GM18909 (cell line): ENCODE measurements around the gene TRERF1.
"Not testable (repeated sequence)": the region's sequence is repeated elsewhere in the genome, so short reads cannot be mapped to it uniquely, and the experiment has no call there.

Experiments
- ATAC-seq: cut with Tn5 transposase; IDR thresholded peaks from one replicate; pipeline ENCODE4 v1.9.1; 2021; ENCODE audit warnings: mild to moderate bottlenecking; ENCODE audit not compliant: unreplicated experiment, poor library complexity

The TRERF1 gene

DNA sequence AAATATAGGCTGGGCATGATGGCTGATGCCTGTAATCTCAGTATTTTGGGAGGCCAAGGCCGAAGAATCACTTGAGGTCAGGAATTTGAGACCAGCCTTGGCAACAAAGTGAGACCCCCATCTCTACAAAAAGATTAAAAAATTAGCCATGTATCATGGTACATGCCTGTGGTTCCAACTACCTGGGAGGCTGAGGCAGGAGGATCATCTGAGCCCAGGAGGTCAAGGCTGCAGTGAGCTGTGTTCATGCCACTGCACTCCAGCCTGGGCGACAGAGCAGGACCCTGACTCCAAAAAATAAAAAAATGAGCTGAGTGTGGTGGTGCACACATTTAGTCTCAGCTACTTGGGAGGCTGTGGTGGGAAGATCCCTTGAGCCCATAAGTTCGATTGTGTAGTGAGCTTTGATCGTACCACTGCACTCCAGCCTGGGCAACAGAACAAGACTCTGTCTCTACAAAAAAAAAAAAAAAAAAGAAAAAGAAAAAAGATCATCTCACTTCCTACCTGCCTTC lies 246.9 kb downstream of the TRERF1 start:
- ATAC-seq: no peak

DNA sequence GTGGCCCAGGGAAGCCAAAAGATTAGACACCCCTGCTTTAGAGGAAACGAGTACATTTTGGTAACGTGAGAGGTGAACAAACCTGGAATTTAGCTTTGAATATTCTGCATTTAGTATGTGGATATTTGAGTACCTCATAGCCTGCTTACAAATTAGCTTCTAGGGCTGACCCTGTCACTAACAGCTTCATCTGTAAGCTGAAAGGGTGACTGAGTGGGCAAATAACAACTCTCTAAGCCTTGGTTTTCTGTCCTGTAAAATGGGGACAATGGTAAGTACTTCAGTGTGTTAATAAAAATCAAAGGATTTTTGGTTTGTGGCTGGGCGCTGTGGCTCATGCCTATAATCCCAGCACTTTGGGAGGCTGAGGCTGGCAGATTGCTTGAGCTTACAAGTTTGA lies 248.5 kb downstream of the TRERF1 start:
- ATAC-seq: no peak

DNA sequence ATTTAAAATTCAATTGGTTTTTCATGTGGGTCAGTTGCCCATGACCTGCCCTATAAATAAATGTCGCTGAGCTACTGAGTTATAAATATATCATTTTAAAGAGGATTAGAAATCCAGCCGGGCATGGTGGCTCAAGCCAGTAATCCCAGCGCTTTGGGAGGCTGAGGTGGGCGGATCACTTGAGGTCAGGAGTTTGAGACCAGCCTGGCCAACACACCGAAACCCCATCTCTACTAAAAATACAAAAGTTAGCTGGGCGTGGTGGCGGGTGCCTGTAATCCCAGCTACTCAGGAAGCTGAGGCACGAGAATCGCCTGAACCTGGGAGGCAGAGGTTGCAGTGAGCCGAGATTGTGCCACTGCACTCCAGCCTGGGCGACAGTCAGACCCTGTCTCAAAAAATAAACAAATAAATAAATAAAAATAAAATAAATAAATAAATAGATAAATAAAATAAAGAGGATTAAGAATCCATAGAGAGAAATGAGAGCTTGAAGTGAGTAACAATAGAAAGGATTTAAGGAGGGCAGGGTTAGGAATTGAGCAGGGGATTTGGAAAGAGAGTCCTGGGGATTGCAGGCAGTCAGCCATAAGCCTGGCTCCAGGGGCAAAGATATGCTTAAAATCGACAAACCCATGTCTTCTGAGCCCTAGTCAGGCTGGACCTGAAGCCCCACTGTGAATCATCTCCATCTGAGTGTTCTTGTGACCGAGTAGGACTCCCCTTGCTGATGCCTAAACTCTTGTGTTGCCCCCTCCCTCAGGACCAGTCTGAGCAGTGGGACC lies 249.4 kb downstream of the TRERF1 start:
- not testable (repeated sequence) for ATAC-seq

DNA sequence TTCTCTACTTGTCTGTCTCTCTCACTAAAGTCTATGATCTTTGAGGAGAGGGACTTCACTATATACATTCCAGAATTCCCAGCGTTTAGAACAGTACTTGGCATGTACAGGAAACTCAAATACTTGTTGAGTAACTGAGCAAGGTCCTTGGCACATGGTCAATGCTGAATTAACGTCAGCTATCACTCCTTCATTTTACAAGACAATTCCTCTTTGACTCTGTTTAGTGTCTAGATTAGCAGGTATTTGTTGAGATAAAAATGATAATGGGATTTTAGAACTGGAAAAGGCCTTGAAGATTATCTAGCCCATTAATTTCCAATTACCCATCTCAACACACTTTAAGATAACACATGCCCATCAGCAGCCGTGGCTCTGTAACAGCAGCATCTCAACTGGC lies 250.3 kb downstream of the TRERF1 start:
- ATAC-seq: no peak

DNA sequence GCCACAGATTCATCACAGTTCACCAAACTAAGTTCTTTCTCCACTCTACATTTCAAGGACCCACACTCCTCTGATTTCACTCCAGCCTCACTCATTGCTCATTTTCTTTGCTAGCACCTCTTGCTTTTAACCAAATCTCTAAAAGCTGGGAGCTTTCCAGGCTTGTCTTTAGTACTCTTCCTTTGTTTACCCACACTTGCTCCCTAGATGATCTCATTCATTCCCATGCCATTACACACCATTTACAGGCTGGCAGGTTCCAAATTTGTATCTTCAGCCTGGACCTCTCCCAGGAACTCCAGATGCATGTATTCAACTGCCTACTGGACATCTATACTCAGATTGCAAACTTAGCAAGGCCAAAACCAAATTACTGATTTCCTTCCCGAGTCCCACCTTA lies 251.7 kb downstream of the TRERF1 start:
- no peak for ATAC-seq

DNA sequence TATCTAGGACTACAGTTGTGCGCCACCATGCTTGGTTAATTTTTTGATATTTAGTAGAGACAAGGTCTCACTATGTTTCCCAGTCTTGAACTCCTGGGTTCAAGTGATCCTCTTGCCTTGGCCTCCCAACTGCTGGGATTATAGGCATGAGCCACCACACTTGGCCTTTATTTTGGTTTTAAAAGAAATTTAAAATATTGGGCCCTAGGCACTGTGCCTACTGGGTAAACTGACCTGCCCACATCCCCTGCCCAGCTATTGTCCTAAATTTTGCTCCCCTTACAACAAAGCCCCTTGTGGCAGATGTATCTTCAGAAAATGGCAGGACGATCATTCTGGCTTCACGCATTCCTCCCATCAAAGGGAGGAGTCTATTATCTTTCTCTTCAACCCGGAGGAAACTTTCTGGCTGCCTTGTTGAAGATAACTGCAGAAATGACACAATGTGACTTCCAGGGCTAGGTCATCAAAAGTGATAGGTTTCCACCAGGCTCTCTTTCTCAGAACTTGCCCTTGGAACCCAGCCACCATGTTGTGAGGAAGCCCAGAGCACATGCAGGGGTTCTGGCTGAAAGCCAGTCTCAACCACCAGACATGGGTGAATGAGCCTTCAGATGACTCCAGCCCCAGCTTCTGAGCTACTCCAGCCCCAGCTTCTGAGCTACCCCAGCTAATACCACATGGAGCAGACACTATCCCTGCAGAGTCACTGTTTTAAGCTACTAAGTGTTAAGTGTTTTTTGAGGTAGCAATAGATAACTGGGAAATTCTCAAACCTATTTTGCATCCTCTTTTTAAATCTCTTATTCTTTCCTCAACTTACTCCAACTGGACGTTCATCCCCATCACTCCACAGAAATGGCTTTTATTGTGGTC lies 252.4 kb downstream of the TRERF1 start:
- no peak for ATAC-seq

DNA sequence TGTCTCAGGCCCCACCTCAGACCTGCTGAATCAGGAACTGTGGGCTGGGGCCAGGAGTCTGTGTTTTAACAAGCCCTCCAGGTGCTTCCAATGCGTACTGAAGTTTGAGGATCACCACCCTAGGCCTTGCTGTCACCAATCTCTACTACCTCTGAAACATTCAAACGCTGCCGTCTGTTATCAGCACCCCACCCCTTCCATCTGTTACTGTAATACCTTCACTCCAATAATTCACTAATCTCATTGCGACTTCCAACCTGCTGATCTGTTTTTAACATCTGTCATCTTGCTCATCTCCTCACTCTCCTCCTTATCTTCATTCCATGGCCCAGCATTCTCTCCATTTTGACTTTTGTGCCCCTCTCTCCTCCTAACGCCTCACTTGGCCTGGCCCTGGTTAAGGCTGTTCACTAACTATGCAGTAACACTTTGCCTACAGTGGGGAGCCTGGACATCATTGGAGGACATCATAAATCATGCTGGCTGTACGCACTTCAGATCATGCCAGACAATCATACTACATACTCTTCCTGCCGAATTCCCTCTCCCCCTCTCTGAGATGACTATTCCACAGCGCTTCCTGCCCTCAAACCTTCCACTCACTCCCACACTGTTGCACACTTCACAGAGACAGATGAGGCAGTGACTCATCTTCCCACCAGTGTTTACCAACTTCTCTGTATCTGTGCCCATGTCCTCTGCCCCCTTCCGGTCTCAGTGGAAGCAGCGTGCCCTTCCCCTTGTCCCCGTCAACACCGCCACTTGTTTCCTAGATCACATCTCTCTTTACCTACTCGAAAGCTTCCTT lies 254.0 kb downstream of the TRERF1 start:
- no peak for ATAC-seq

DNA sequence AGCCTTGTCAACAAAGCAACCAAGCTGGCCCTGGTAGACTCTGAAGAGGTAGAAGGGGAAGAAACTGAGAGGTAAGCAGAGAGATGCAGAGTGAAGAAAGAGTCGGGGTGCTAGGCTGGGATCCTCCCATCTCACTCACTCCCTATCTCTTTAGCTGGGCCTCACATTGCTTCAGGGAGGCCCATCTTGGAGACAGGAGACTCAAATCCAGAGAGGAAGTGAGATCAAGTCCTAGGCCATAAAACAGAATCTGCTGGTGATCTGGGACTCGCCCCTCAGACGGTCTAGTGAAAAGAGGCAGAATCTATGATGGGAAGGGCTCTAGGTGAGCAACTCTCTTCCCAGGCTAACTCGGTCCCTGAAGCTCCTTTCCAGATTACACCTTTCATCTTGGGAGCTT lies 256.3 kb downstream of the TRERF1 start:
- ATAC-seq: no peak

DNA sequence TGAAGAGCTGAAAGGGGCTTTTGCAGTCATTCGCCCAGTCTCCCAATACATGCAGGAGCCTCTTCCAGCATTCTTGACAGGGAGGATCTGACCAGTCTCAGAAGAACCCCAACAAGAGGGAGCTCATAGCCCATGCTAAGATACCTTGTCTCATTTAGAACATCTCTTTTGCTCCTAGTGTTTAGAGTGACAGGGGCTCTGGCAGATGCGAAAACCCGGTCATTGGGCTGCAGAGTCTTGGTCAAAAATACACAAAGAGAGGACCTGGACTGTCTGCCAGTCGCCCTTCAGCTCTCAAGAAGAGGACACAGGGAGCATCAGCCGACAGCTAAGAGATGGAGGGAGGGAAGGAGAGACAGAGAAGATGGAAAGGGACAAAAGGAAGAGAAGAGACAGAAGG lies 257.7 kb downstream of the TRERF1 start:
- no peak for ATAC-seq

DNA sequence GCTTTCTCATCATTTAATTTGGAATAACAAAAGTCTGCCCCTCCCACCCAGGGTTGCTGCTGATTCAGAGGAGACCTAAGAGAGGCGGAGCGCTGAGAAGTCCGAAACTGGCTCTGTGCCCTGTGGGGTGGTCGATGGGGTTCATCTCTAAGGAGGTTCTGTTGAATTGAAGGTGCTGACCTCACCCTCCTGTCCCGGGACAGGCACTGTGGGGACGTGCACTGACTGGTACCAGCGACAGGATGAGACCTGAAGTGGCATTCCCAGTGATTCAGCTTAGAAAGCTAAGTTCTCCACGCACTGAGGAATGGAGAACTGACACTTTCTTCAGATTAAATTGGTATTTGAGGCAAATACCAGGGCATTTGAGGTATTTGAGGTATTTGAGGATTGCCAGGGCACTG lies 258.2 kb downstream of the TRERF1 start:
- no peak for ATAC-seq

DNA sequence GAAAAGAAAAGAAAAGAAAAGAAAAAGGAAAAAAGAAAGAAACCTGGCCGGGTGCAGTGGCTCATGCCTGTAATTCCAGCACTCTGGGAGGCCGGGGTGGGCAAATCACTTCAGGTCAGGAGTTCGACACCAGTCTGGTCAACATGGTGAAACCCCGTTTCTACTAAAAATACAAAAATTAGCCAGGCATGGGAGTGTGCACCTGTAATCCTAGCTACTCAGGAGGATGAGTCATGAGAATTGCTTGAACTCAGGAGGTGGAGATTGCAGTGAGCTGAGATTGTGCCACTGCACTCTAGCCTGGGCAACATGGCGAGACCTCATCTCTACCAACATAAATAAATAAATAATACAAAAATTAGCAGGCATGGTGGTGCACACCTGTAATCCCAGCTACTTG lies 259.3 kb downstream of the TRERF1 start:
- ATAC-seq: not testable (repeated sequence)

DNA sequence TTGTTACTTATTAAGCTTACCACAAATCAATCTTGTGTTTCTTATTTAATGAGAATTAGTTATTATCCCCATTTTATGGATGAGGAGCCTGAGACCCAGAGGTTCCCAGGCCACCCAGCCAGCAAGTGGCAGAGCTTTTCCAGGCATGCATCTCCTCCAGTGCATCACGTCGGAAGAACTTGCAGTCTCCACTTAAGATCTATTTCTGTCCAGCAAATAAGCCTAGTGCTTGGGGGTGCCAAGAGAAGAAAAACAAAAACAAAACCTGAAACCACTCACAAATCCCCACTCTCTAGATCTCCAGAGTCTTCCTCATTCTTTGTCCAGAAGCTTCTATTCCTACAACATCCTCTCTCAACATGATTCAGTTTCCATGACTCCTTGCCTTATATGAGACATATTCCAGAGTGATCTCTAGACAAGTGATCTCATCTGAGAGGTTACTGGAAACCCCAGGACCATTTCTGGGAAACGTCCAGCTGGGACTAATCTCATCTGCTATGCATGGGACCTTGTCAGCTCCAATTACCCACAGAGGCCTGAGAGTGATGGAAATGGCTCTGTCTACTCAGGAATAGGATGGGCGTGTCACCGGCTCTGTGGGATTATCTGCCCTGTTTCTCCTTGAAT lies 261.1 kb downstream of the TRERF1 start:
- ATAC-seq: no peak

DNA sequence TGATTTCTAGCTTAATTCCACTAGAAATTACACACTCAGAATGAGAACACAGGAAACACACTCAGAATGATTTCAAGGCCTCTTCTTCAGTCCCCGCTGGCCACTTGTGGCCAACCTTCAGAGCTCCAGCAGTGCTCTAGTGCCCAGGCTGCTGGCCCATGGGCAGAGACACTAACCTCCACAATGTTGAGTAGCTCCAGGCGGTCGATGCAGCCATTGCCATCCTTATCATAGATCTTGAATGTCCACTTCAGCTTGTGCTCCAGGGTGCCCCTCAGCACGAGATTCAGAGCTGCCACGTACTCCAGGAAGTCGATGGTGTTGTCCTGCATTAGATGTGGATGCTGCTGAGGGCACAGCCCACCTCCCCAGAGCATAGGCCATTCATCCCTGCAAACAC lies 263.3 kb downstream of the TRERF1 start:
- no peak for ATAC-seq

DNA sequence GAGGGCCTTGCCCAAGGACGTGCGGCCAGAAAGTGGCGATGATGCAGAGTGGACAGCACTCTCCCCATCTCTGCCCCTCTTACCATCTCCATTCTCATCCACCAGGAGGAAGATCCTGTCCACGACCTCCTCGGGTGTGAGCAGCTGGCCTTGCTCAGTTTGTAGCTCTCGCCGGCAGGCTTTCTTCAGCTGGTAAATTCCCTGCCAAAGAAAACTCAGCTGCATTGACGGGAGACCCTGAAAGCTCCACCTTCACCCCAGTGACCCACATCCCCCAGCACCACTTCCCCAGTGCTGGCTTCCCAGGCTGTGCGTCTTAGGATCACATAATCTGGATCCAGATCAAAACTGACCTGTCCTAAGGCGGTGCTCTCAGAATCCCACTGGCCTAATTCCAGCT lies 266.1 kb downstream of the TRERF1 start:
- no peak for ATAC-seq

DNA sequence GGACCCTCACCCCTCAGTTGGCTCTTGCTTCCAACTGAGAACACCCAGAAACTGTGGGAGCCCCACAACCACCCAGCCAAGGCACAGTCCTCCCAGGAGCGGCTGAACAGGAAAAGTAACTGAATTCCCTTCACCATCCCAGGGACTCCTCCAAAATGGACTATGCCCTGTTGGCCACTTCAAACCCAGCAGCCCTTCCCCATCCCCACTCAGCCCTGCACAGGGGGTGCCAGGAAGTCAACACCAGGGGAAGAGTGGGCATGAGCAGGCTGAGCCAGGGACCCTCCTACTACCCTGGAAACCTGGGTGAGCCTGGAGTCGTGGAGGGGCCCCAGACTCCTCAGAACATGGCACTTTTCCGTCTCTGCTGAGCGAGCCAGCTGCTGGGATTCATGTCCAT lies 267.3 kb downstream of the TRERF1 start:
- no peak for ATAC-seq

DNA sequence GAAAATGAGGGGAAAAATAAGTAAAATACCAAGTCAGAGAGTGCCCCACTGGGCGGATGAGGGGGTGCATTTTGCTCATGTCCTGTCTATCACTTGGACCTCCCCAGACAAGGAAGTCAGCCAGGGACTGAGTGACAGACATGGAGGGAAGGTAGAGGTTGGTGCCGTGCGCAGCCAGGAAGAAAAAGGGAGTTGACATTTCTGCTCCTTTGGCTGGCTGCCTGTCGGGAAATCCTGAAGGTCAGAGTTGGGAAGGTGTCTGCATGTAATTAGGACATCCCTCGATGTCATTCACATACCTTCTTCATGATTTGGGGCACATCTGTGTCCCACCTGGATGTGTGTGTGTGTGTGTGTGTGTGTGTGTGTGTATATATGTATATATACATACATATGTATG lies 269.6 kb downstream of the TRERF1 start:
- no peak for ATAC-seq

DNA sequence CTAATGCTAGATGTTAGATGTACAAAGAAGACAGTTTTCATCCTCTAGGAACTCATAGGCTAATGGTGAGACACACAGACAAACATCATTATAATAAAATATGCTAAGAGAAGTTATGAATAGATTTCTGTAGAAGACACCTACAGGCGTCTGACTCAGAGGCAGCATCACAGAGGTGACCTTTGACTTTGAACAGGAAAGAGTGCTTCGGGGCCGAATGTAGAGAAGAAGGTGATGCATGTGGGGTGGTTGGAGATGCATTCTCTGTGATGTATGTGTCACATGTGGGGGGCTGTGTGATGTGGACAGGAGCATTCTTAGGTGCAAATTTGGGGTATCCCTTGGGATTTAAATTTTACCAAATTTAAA lies 271.8 kb downstream of the TRERF1 start:
- no peak for ATAC-seq

DNA sequence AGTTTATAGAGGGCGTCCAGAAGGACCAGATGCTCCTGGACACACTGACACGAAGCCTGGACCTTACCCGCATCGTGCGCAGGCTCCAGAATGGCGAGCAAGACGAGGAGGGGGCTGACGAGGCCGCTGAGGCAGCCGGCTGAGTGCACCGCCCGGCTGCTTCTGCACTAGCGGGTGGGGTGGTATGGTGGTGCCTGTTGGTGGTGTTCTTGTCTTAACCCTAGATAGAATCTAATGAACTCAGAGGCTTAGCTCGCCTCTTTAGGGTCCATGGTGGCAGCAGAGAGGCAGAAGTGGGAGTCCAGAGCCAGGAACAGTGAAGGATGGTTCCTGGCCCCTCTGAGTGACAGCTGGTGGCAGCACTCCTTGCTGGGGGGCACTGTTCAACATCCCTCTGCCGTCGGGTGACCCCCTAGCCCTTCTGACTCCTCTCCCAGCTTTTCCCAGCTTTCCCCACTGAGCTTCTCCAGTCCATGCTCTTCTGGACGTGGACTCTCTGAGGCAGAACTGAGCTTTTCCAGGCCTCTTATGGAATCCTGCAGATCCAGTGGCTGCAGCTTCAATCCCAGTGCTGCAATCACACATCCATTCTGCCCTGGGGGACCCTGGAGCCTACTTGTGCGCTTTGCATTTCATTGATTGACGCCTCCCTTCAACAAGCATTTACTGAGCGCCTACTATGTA lies 272.3 kb downstream of the TRERF1 start:
- no peak for ATAC-seq

DNA sequence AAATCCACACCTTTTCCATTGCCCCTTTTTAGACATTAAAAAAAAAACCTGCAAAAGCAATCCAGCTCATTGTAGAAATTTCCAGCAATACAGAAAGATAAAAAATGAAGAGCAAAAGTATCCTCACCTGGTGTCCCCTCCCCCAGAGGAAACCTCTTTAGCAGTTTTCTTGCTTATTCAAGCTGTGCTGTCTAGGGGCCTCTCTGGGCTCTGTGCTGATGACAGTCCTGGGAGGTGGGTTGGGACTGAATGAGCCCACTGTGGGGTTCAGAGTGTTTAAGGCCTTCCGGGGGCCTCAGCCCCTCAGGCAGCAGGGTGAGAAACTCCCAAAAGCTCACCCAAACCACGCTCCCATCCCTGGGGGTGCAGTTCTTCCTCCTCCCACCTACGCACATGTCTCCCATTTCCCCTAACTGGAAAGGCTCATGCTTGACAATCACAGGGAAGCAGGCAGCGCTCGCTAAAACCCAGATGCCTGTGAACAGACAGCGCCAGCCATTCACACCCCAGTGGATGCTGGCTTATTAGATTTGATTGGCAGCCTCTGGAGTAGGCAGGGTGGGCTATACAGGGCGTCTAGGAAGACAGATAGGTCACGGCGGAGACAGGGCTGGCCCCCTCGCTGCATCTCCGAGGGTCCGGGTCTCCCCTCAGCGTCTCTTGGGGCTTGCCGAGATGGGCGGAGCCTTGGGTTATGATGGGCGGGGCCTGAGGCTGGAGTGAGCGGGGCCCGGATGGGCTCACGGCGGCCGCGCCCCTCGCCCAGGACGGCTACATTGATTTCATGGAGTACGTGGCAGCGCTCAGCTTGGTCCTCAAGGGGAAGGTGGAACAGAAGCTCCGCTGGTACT lies 274.0 kb downstream of the TRERF1 start:
- ATAC-seq: no peak
